K562 treated with DMSO at 1 percent for 24 hours (cell line): ENCODE measurements around the gene CGB1. TPM values are rescaled to one million over a fixed set of nuclear protein-coding genes. Genes with fewer than 3 reads are reported as not detected.

Source experiments
- total RNA-seq: library from RNA; unstranded; fragments of 300-600 nt; gene quantifications from 2 replicates; pipeline ENCODE4 v1.2.3, GENCODE V29; 2022; ENCODE audit warnings: low read depth; ENCODE audit not compliant: insufficient read depth

CGB1 gene
- not detected in 2 replicates for total RNA-seq

DNA sequence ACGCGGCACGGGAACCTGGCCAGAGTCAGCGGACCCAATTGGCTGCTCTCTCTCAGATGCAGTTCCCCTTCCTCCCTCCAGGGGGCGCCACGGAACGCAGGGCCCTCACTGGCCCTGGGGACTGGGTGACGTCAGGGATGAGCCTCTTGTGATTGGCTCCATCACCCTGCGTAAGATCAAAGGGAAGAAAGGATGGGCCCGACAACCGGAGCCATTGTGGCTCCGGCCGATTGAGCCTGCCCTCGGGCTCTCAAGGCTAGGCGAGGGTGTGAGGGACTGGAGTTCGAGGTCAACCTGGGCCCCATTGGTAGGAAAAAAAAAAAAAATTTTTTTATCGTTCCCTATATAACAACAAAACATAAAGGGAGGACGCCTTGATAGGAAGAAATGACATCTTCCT, at the start of gene CGB1:
CGB1 (minus strand) TSS at position 81 of the 400 bp plus-strand sequence. CDS start 184 bp downstream, outside the sequence.

DNA sequence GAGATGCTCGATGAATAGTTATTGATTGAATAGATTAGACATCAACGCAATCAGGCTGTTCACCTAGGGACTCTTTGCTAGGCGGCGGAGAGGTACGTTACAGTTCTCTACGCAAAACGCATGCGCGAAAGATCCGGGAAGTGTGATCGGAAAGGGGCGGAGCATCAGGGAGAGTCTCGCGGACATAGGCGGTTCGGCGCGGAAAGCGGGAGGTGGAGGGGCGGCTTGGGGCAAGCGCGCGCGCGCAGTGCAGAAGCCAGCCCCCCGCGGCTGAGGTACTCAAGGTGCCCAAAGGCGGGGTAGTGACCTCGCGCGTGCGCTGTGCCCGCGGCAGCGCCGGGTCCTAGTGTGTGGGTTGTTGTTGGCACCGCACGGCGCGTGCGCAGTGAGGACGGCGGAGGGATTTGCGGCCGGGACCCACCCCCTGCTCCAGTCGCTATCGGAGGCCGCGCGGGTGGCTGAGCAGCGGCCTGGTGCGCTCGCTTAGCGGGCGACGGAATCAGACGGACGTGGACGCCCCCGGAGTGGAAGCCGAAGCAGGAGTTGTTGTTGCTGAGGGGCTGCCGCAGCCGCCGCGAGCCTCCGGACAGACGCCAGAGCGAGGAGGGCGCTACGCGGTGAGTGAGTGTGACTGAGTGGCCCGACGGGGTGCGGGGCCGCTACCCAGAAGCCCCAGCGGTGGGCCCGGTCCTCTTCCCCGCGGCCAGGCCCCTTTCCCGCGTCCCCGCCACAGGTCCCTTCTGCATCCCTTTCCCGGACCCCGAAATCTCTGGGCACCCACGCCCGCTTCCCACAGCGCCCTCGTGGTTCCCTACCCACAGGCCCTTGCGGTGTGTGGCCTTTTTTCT, 48.5 kb upstream of the CGB1 start, which contains the start of gene SNRNP70:
SNRNP70 (plus strand) TSS at position 432 of the 848 bp plus-strand sequence. CDS start 964 bp downstream, outside the sequence.

DNA sequence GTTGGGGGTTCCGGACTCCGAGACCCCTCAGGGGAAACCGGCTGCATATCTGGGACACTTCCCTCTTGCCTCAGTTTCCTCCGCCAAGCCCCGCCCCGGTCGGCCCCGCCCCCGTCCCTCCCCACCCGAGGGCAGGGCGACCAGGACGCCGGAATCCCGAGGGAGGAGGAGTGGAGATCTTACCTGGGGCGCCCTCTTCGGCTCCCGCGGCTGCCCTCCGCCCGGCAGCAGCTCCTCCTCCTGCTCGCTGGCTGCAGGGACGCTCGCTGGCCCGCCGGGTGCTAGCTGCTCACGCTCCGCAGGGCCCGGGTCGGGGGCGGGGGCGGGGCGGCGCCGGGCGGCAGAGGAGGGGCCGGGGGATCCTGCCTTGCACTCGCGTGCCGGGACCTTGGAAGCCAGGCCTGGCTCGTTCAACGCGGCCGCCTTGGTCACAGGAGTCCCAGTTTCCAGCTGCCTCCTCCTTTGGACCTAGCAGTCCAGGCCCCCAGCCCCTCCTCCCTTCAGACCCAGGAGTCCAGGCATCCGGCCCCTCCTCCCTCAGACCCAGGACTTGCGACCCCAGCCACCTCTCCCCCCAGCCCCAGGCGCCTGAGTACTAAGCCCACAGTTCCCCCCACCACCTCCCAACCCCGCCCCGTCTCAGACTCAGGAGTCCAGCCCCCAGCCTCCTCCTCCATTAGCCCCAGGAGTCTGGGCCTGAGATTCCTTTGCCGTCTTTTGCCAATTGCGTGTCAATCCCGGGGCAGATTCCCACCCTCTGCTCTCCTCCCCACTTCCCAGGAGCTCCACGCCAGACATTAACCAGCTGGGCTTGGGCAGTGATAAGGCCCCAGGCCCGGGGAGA, 28.3 kb upstream of the CGB1 start, which contains the start of gene NTF4:
NTF4 (minus strand) TSS at position 51 of the 844 bp plus-strand sequence. CDS start 2,821 bp downstream, outside the sequence.

DNA sequence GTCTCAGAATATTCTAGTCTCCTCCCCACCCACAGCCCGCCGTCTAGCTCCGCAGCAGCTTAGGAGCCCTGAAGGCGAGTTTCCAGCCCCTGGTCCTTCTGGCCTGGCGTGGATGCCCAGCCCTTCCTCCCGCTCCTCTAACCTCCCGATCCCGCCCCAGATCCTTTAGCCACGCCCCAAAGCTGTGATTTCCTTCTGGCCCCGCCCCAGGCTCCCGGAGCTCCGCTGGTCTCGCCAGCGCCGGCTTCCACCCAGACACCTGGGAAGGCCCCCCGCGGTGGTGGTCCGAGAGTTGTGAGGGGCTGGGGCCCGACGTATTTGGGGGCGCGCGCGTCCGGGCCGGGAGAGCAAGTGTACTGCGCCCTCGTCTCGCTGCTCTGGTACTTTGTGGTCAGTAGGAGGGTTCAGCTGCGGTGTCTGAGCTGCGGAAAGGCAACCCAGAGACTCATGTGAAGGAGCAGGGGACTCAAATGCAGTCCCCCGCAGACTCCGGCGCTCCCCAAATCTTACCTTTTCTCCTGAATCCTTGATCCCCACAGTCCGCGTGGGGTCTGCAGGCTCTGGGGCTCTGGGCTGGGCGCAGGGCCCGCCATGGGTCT, 21.0 kb upstream of the CGB1 start, which contains the start of gene CGB7:
CGB7 (minus strand) TSS at position 114 of the 599 bp plus-strand sequence. CDS start 2,374 bp downstream, outside the sequence.

DNA sequence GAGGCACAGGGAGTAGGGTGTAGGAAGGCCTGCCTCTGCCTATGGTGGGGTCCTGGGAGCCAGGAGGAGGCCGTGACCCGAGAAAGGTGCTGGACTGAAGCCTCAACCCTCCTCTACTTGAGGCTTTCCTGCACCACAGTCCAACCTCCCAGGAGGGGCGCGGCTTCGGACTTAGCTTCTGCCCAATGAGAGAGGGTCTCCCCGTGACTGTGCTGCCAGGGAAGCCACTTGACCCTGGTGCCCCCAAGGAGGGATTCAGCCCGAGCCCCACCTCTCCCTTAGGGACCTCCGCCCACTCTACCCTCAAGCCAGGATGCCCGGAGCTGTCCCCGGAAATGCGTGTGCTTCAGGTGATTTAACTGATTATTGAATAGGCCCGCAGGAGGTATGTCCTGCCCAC, 12.3 kb upstream of the CGB1 start, which contains the start of gene CGB8:
CGB8 (minus strand) TSS at position 101 of the 400 bp plus-strand sequence. CDS start 372 bp downstream, outside the sequence.

DNA sequence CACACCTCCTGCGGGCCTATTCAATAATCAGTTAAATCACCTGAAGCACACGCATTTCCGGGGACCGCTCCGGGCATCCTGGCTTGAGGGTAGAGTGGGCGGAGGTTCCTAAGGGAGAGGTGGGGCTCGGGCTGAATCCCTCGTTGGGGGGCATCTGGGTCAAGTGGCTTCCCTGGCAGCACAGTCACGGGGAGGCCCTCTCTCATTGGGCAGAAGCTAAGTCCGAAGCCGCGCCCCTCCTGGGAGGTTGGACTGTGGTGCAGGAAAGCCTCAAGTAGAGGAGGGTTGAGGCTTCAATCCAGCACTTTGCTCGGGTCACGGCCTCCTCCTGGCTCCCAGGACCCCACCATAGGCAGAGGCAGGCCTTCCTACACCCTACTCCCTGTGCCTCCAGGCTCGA, 6.9 kb upstream of the CGB1 start, which contains the start of gene CGB5:
CGB5 (plus strand) TSS at position 301 of the 400 bp plus-strand sequence. CDS start 362 bp downstream, outside the sequence.

DNA sequence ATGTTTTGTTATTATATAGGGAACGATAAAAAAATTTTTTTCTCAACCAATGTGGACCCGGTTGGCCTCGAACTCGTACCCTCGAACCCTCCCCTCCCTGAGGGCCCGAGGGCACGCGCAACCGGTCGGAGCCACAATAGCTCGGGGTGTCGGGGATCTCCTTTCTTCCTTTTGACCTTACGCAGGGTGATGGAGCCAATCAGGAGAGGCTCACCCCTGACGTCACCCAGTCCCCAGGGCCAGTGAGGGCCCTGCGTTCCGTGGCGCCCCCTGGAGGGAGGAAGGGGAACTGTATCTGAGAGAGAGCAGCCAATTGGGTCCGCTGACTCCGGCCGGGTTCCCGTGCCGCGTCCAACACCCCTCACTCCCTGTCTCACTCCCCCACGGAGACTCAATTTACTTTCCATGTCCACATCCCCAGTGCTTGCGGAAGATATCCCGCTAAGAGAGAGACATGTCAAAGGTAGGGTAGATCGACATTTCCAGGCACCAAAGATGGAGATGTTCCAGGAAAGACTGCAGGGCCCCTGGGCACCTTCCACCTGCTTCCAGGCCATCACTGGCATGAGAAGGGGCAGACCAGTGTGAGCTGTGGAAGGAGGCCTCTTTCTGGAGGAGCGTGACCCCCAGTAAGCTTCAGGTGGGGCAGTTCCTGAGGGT, 4.9 kb downstream of the CGB1 start, which contains the start of gene CGB2:
CGB2 (plus strand) TSS at position 249 of the 660 bp plus-strand sequence; CDS start at position 455, 206 bp downstream.

DNA sequence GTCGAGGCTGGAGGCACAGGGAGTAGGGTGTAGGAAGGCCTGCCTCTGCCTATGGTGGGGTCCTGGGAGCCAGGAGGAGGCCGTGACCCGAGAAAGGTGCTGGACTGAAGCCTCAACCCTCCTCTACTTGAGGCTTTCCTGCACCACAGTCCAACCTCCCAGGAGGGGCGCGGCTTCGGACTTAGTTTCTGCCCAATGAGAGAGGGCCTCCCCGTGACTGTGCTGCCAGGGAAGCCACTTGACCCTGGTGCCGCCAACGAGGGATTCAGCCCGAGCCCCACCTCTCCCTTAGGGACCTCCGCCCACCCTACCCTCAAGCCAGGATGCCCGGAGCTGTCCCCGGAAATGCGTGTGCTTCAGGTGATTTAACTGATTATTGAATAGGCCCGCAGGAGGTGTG, 12.5 kb downstream of the CGB1 start, which contains the start of gene CGB3:
CGB3 (minus strand) TSS at position 101 of the 400 bp plus-strand sequence. CDS start 362 bp downstream, outside the sequence.

DNA sequence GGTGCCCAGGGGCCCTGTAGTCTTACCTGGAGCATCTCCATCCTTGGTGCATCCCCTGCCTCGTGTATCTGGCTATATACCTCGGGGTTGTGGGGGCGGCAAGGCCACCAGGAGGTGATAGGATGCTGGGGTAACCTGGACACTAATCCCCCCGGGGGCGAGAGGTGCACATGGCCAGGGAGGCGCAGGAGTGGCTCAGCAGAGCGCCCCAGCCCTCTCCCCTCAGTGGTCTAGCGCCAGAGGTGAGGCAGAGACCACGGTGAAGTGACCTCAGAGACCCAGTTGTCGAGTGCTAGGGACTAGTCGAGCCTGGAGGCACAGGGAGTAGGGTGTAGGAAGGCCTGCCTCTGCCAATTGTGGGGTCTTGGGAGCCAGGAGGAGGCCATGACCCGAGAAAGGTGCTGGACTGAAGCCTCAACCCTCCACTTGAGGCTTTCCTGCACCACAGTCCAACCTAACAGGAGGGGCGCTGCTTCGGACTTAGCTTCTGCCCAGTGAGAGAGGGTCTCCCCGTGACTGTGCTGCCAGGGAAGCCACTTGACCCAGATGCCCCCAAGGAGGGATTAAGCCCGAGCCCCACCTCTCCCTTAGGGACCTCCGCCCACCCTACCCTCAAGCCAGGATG, 19.5 kb downstream of the CGB1 start, which contains the start of gene LHB:
LHB (minus strand) TSS at position 51 of the 625 bp plus-strand sequence; CDS start at position 41, 10 bp downstream.

DNA sequence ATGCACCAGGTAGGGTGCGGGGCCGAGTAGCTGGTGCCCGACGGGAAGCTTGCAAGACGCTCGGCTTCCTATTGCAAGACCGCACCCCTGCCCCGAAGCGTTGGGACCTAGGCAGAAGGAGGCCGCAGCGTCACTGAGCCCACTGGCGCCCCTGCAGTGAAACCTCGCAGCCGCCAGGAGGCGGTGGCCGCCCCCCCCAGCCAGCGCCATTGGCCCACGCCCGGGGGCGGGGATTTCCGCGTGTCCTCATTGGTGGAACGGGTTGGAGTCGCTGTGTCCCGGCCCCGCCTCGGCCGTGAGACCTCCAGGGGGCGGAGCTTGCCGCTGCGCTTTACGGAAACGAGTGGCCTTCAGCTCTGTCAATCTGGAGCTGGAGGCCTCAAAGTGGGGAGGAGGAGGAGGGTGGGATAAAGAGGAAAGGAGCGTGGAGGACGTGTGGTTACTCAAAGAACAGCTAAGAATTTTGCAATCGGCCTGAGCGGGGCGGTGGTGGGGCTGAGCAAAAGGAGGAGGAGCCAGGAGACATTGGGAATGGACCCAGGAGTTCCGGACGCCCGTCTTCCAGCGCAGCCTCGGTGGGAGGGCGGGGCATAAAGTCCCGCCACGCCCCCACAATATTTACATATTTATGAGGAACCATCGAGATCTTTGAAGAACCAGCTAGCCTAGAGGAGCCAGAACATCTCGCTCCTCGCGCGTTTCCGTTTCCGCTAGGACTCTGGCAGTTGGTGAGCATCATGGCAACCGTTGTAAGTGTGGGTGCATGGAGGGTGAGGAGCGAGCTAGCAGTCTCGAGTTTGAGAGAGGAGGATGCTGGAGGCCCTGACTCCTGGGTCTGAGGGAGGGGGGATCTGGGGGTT, 43.3 kb downstream of the CGB1 start, which contains the start of the genes GYS1 and RUVBL2:
GYS1 (minus strand) TSS at position 135 of the 860 bp plus-strand sequence. CDS start 197 bp downstream, outside the sequence.
RUVBL2 (plus strand) TSS at position 713 of the 860 bp plus-strand sequence; CDS start at position 738, 25 bp downstream.

Other genes with a start within 250 kb of the CGB1 start
- gene BCAT2, start 225.9 kb downstream of the CGB1 start, total RNA-seq: 77.3 and 83.0 TPM in 2 replicates
- gene HSD17B14, start 200.4 kb downstream of the CGB1 start, total RNA-seq: 1.1 TPM in 1 of 2 replicates, not detected in the other
- 49.1 and 54.5 TPM in 2 replicates for gene PLEKHA4, start 168.3 kb downstream of the CGB1 start, total RNA-seq
- 88.6 and 88.9 TPM in 2 replicates for gene PPP1R15A, start 164.5 kb downstream of the CGB1 start, total RNA-seq
- gene TULP2, start 138.2 kb downstream of the CGB1 start, total RNA-seq: 0.88 and 3.5 TPM in 2 replicates
- 445 and 480 TPM in 2 replicates for gene NUCB1, start 136.6 kb downstream of the CGB1 start, total RNA-seq
- 4.8 and 5.0 TPM in 2 replicates for gene DHDH, start 103.2 kb downstream of the CGB1 start, total RNA-seq
- gene BAX, start 82.0 kb downstream of the CGB1 start, total RNA-seq: 136 and 153 TPM in 2 replicates
- 7,562 and 7,983 TPM in 2 replicates for gene FTL, start 71.6 kb downstream of the CGB1 start, total RNA-seq
- 26.8 and 34.3 TPM in 2 replicates for gene GYS1, start 43.6 kb downstream of the CGB1 start, total RNA-seq
- 295 and 316 TPM in 2 replicates for gene RUVBL2, start 43.0 kb downstream of the CGB1 start, total RNA-seq
- gene LHB, start 19.8 kb downstream of the CGB1 start, total RNA-seq: not detected in 2 replicates
- gene CGB3, start 12.6 kb downstream of the CGB1 start, total RNA-seq: not detected in 2 replicates
- gene CGB2, start 5.0 kb downstream of the CGB1 start, total RNA-seq: 4.8 and 8.7 TPM in 2 replicates
- gene CGB5, start 7.0 kb upstream of the CGB1 start, total RNA-seq: not detected in 2 replicates
- gene CGB8, start 12.2 kb upstream of the CGB1 start, total RNA-seq: not detected in 2 replicates
- not detected in 2 replicates for gene CGB7, start 20.9 kb upstream of the CGB1 start, total RNA-seq
- gene NTF4, start 27.9 kb upstream of the CGB1 start, total RNA-seq: not detected in 2 replicates
- gene KCNA7, start 35.8 kb upstream of the CGB1 start, total RNA-seq: not detected in 2 replicates
- gene SNRNP70, start 48.6 kb upstream of the CGB1 start, total RNA-seq: 219 and 229 TPM in 2 replicates
- gene LIN7B, start 77.5 kb upstream of the CGB1 start, total RNA-seq: 16.2 and 19.1 TPM in 2 replicates
- 1.3 and 2.4 TPM in 2 replicates for gene C19orf73, start 82.2 kb upstream of the CGB1 start, total RNA-seq
- 14.2 and 15.9 TPM in 2 replicates for gene PPFIA3, start 82.6 kb upstream of the CGB1 start, total RNA-seq
- 9.9 and 12.2 TPM in 2 replicates for gene HRC, start 118.5 kb upstream of the CGB1 start, total RNA-seq
- 20.5 and 23.4 TPM in 2 replicates for gene TRPM4, start 120.9 kb upstream of the CGB1 start, total RNA-seq